Kidney glomerular epithelial cell (primary cell): Measurements from ENCODE around the gene KCNK15.

Experiments used
- DNase-seq: peaks from one replicate; lab custom pipeline; 2025; lab: John Stamatoyannopoulos, UW

Gene KCNK15

GRCh38 chr20:44736170-44737021 lies 9.3 kb upstream of the KCNK15 start:
- DNase-seq, result peak; percentile 19

- no peak for DNase-seq
Observed at GRCh38 chr20:44737116-44737515, 8.5 kb upstream of the KCNK15 start.

GRCh38 chr20:44738813-44739477 lies 6.7 kb upstream of the KCNK15 start:
- peak; percentile 35 for DNase-seq

- no peak for DNase-seq
Observed at GRCh38 chr20:44739942-44740341, 5.7 kb upstream of the KCNK15 start.

- DNase-seq, result no peak
Observed at GRCh38 chr20:44742304-44743079, 3.2 kb upstream of the KCNK15 start.

GRCh38 chr20:44743080-44743701 lies 2.5 kb upstream of the KCNK15 start:
- no peak for DNase-seq

GRCh38 chr20:44743916-44744655 lies 1.6 kb upstream of the KCNK15 start:
- no peak for DNase-seq

GRCh38 chr20:44745122-44745597 lies 505 bp upstream of the KCNK15 start:
- DNase-seq, result no peak

GRCh38 chr20:44746367-44747165 lies 901 bp downstream of the KCNK15 start:
- no peak for DNase-seq

GRCh38 chr20:44747166-44748004 lies 1.7 kb downstream of the KCNK15 start:
- peak; percentile 89 for DNase-seq

GRCh38 chr20:44748005-44748370 lies 2.3 kb downstream of the KCNK15 start:
- DNase-seq, result no peak

- DNase-seq, result no peak
Observed at GRCh38 chr20:44750081-44750805, 4.6 kb downstream of the KCNK15 start.

- DNase-seq, result no peak
Observed at GRCh38 chr20:44752099-44752931, 6.7 kb downstream of the KCNK15 start.

- no peak for DNase-seq
Observed at GRCh38 chr20:44754554-44754953, 8.9 kb downstream of the KCNK15 start.

- no peak for DNase-seq
Observed at GRCh38 chr20:44756011-44756688, 10.5 kb downstream of the KCNK15 start.

- DNase-seq, result no peak
Observed at GRCh38 chr20:44756956-44757355, 11.3 kb downstream of the KCNK15 start.
